Measurements from ENCODE around the gene OGFOD1. TPM values are rescaled to one million over a fixed set of nuclear protein-coding genes. Genes with fewer than 3 reads are reported as not detected.

Gene OGFOD1
- total and polyA plus RNA-seq, 2 donors (not counting 1 experiment from before 2014, with no cell fraction given) = 54.7 to 101 TPM

GRCh38 chr16:56491657-56492261 is 40.4 kb downstream of the OGFOD1 start:
- no peaks in the 10 kb centered on the region for H3K4me1 ChIP-seq (ENCODE audit: control insufficient read depth, extremely low read depth, insufficient read depth, low read length)
- no peak overlapping the region for H3K4me2 ChIP-seq (ENCODE audit: extremely low read depth, insufficient read depth, low read length)
- H3K36me3 ChIP-seq (ENCODE audit: control insufficient read depth, insufficient read depth, low read length) = peaks cover 2% of the 10 kb centered on the region
- no peak overlapping the region for H2AFZ ChIP-seq (ENCODE audit: low read length)
- no peak overlapping the region for H3K4me3 ChIP-seq (replicated peaks in 1 of 4; ENCODE audit: control extremely low read depth in 1 of 4, insufficient read depth in 1 of 4, low read depth in 3 of 4, low read length in 4 of 4)
- no peak for TF ChIP-seq EZH2 (IDR thresholded peaks at IDR 0.05; ENCODE audit: low read length, missing control alignments)
- TF ChIP-seq CTCF (conservative IDR thresholded peaks at IDR 0.05 in 1 of 2, IDR thresholded peaks at IDR 0.05 in 1 of 2; ENCODE audit: low read depth in 1 of 2, low read length in 2 of 2) = no peak
- no peaks in the 10 kb centered on the region for H3K79me2 ChIP-seq (ENCODE audit: control insufficient read depth, insufficient read depth, low read length)
- no peak overlapping the region for H3K9ac ChIP-seq (ENCODE audit: insufficient read depth, low read length)
- no peaks in the 10 kb centered on the region for H3K27me3 ChIP-seq (ENCODE audit: control insufficient read depth, insufficient read depth, low read length)
- no peaks in the 10 kb centered on the region for H4K20me1 ChIP-seq (ENCODE audit: control insufficient read depth, extremely low read depth, insufficient read depth, low read length)
- no peak for DNase-seq (ENCODE audit: low read depth in 2 of 2)
- no peak overlapping the region for H3K27ac ChIP-seq (ENCODE audit: insufficient read depth, low read length)
- H3K9me3 ChIP-seq (ENCODE audit: control insufficient read depth, insufficient read depth, low read depth, low read length) = no peaks in the 10 kb centered on the region

- Histone ChIP-seq H3K9me3 (ENCODE audit: control insufficient read depth, insufficient read depth, low read depth, low read length) (no peaks in the 10 kb centered on the region), H2AFZ (ENCODE audit: low read length) (no peak overlapping the region), H3K9ac (ENCODE audit: insufficient read depth, low read length) (no peak overlapping the region), H3K4me1 (ENCODE audit: control insufficient read depth, extremely low read depth, insufficient read depth, low read length) (no peaks in the 10 kb centered on the region), H3K36me3 (ENCODE audit: control insufficient read depth, insufficient read depth, low read length) (peaks cover 2% of the 10 kb centered on the region), H3K27me3 (ENCODE audit: control insufficient read depth, insufficient read depth, low read length) (no peaks in the 10 kb centered on the region), H3K4me2 (ENCODE audit: extremely low read depth, insufficient read depth, low read length) (no peak overlapping the region), H4K20me1 (ENCODE audit: control insufficient read depth, extremely low read depth, insufficient read depth, low read length) (no peaks in the 10 kb centered on the region), H3K27ac (ENCODE audit: insufficient read depth, low read length) (no peak overlapping the region), H3K4me3 (replicated peaks in 1 of 4; ENCODE audit: control extremely low read depth in 1 of 4, insufficient read depth in 1 of 4, low read depth in 3 of 4, low read length in 4 of 4) (no peak overlapping the region), H3K79me2 (ENCODE audit: control insufficient read depth, insufficient read depth, low read length) (no peaks in the 10 kb centered on the region)
- TF ChIP-seq CTCF (conservative IDR thresholded peaks at IDR 0.05 in 1 of 2, IDR thresholded peaks at IDR 0.05 in 1 of 2; ENCODE audit: low read depth in 1 of 2, low read length in 2 of 2) (no peak), EZH2 (IDR thresholded peaks at IDR 0.05; ENCODE audit: low read length, missing control alignments) (no peak)
- DNase-seq (ENCODE audit: low read depth in 2 of 2) = no peak
Observed at GRCh38 chr16:56493126-56493525, 41.8 kb downstream of the OGFOD1 start.

GRCh38 chr16:56493815-56494214 is 42.5 kb downstream of the OGFOD1 start:
- Histone ChIP-seq H3K4me1 (ENCODE audit: control insufficient read depth, extremely low read depth, insufficient read depth, low read length) (no peaks in the 10 kb centered on the region), H3K27me3 (ENCODE audit: control insufficient read depth, insufficient read depth, low read length) (no peaks in the 10 kb centered on the region), H2AFZ (ENCODE audit: low read length) (no peak overlapping the region), H3K36me3 (ENCODE audit: control insufficient read depth, insufficient read depth, low read length) (peaks cover 2% of the 10 kb centered on the region), H3K9ac (ENCODE audit: insufficient read depth, low read length) (no peak overlapping the region), H3K9me3 (ENCODE audit: control insufficient read depth, insufficient read depth, low read depth, low read length) (no peaks in the 10 kb centered on the region), H3K27ac (ENCODE audit: insufficient read depth, low read length) (no peak overlapping the region), H4K20me1 (ENCODE audit: control insufficient read depth, extremely low read depth, insufficient read depth, low read length) (no peaks in the 10 kb centered on the region), H3K4me2 (ENCODE audit: extremely low read depth, insufficient read depth, low read length) (no peak overlapping the region), H3K4me3 (replicated peaks in 1 of 4; ENCODE audit: control extremely low read depth in 1 of 4, insufficient read depth in 1 of 4, low read depth in 3 of 4, low read length in 4 of 4) (no peak overlapping the region), H3K79me2 (ENCODE audit: control insufficient read depth, insufficient read depth, low read length) (no peaks in the 10 kb centered on the region)
- DNase-seq (ENCODE audit: low read depth in 2 of 2) = no peak
- TF ChIP-seq EZH2 (IDR thresholded peaks at IDR 0.05; ENCODE audit: low read length, missing control alignments) (no peak), CTCF (conservative IDR thresholded peaks at IDR 0.05 in 1 of 2, IDR thresholded peaks at IDR 0.05 in 1 of 2; ENCODE audit: low read depth in 1 of 2, low read length in 2 of 2) (no peak)

All from fibroblast of lung (primary cell).